ENCODE results near the gene GPRASP1. TPM values are rescaled to one million over a fixed set of nuclear protein-coding genes. Genes with fewer than 3 reads are reported as not detected.

Gene GPRASP1
- total and polyA plus RNA-seq, 2 of the 13 experiments (the other 11 are each of a cell fraction or from before 2014, with no cell fraction given) = 0.38 to 1.4 TPM

GRCh38 chrX:102624105-102624504 lies 27.2 kb upstream of the GPRASP1 start:
- no peaks in the 10 kb centered on the region for H3K4me1 ChIP-seq (ENCODE audit: insufficient read depth, low read length)
- no peaks in the 10 kb centered on the region for H3K36me3 ChIP-seq (replicated peaks in 1 of 2; ENCODE audit: control insufficient read depth in 1 of 2, insufficient read depth in 2 of 2, low read length in 2 of 2)
- FAIRE-seq (no peak), DNase-seq (ENCODE audit: low spot score) (no peak), ATAC-seq (no peak)
- H3K9ac ChIP-seq (ENCODE audit: insufficient read depth, low read depth, low read length) = no peak overlapping the region
- TF ChIP-seq NR2F6 (IDR thresholded peaks at IDR 0.05) (no peak), NR2F6 (CRISPR knock-in tag; IDR thresholded peaks at IDR 0.05) (no peak), NFYB (CRISPR knock-in tag; IDR thresholded peaks at IDR 0.05) (no peak), ZNF556 (CRISPR knock-in tag; IDR thresholded peaks at IDR 0.05; ENCODE audit: borderline replicate concordance) (no peak), TP53 (CRISPR knock-in tag; conservative IDR thresholded peaks at IDR 0.05) (no peak), REL (CRISPR knock-in tag; conservative IDR thresholded peaks at IDR 0.05) (no peak), ZNF879 (CRISPR knock-in tag; IDR thresholded peaks at IDR 0.05) (no peak), PRMT3 (CRISPR knock-in tag; IDR thresholded peaks at IDR 0.05; ENCODE audit: borderline replicate concordance, low read depth) (no peak), ZNF614 (CRISPR knock-in tag; IDR thresholded peaks at IDR 0.05; ENCODE audit: borderline replicate concordance) (no peak), NFE2L2 (IDR thresholded peaks at IDR 0.05; ENCODE audit: low read length) (no peak), ZNF430 (CRISPR knock-in tag; IDR thresholded peaks at IDR 0.05) (no peak), PBX2 (CRISPR knock-in tag; IDR thresholded peaks at IDR 0.05) (no peak), ZBTB10 (CRISPR knock-in tag; IDR thresholded peaks at IDR 0.05; ENCODE audit: borderline replicate concordance) (no peak), POLR2AphosphoS5 (IDR thresholded peaks at IDR 0.05; ENCODE audit: low read depth, low read length) (no peak), ZNF883 (CRISPR knock-in tag; IDR thresholded peaks at IDR 0.05; ENCODE audit: not compliant biosample characterization) (no peak), SRF (IDR thresholded peaks at IDR 0.05; ENCODE audit: low read depth, low read length) (no peak), ZNF292 (CRISPR knock-in tag; IDR thresholded peaks at IDR 0.05; ENCODE audit: borderline replicate concordance, low read depth) (no peak), TEAD2 (CRISPR knock-in tag; IDR thresholded peaks at IDR 0.05) (no peak), ZHX1 (CRISPR knock-in tag; IDR thresholded peaks at IDR 0.05; ENCODE audit: low read depth) (no peak), JARID2 (CRISPR knock-in tag; IDR thresholded peaks at IDR 0.05; ENCODE audit: insufficient replicate concordance) (no peak), KDM5A (IDR thresholded peaks at IDR 0.05; ENCODE audit: borderline replicate concordance, low read length) (no peak)
- peaks cover 17% of the 10 kb centered on the region; the same call in 1 of the 2 replicates for H3K9me3 ChIP-seq (ENCODE audit: low read length)
- no peaks in the 10 kb centered on the region for H3K27me3 ChIP-seq (ENCODE audit: control insufficient read depth in 1 of 2, insufficient read depth in 2 of 2, low read length in 2 of 2)
- H3K4me2 ChIP-seq (ENCODE audit: low read depth, low read length) = no peak overlapping the region
- 100% methylated on average over 3 of the region's 6 CpGs for WGBS (ENCODE audit: low lambda C conversion rate)
- no peaks in the 10 kb centered on the region for H4K20me1 ChIP-seq (ENCODE audit: insufficient read depth, low read length)
- no peak overlapping the region for H2AFZ ChIP-seq (ENCODE audit: low read length)
- no peak overlapping the region for H3K27ac ChIP-seq (ENCODE audit: extremely low read length, insufficient read depth, low read length)
- BruUV-seq (replicated peaks) = no TSS peak
- no peak overlapping the region for H3K4me3 ChIP-seq (replicated peaks in 1 of 3; ENCODE audit: insufficient read depth in 1 of 3, low read depth in 2 of 3, low read length in 3 of 3)
- in situ Hi-C loops (cut with HindIII; ENCODE audit: extremely low pct_ligation_motif_present, low pct_unique_long_range_greater_than_20kb) = no loop called here
- intact Hi-C loops (cut with micrococcal nuclease; ENCODE audit: unreplicated experiment) = no loop called here
- ChIA-PET CTCF (ENCODE audit: low intra/inter-chr PET ratio, low total read pairs) (no interaction called here), POLR2A (no interaction called here)
- H3K79me2 ChIP-seq (ENCODE audit: insufficient read depth, low read length) = no peaks in the 10 kb centered on the region
